HUES6 (cell line): ENCODE measurements around the gene PCBP3.
"Not testable (repeated sequence)": the region's sequence is repeated elsewhere in the genome, so short reads cannot be mapped to it uniquely, and the experiment has no call there.

ENCODE experiments used
- H3K27ac ChIP-seq: 2 replicates; pipeline ENCODE4 v1.7.0; 2013; ENCODE audit warnings: low read depth, mild to moderate bottlenecking, low read length, inconsistent platforms
- H3K27me3 ChIP-seq: 2 replicates; pipeline ENCODE4 v1.6.1; 2013; ENCODE audit warnings: low read length; ENCODE audit not compliant: control insufficient read depth, insufficient read depth
- H3K36me3 ChIP-seq: 2 replicates; pipeline ENCODE4 v1.6.1; 2013; ENCODE audit warnings: low read length; ENCODE audit not compliant: control insufficient read depth, insufficient read depth
- H3K4me1 ChIP-seq: 2 replicates; pipeline ENCODE4 v1.6.1; 2013; ENCODE audit warnings: low read length; ENCODE audit not compliant: control insufficient read depth, insufficient read depth
- H3K4me3 ChIP-seq: 2 replicates; pipeline ENCODE4 v1.5.1; 2013; ENCODE audit warnings: low read depth, low read length
- H3K9ac ChIP-seq: one replicate; pipeline ENCODE4 v1.6.1; 2013; ENCODE audit warnings: mild to moderate bottlenecking, low read length
- H3K9me3 ChIP-seq: 2 replicates; pipeline ENCODE4 v1.6.1; 2013; ENCODE audit warnings: low read depth, low read length; ENCODE audit not compliant: control insufficient read depth, insufficient read depth

Gene PCBP3

GRCh38 chr21:45892916-45893739 is 249.6 kb downstream of the PCBP3 start:
- Histone ChIP-seq H3K27me3 (no peaks in the 10 kb centered on the region), H3K4me3 (no peak overlapping the region), H3K9ac (no peak overlapping the region), H3K9me3 (no peaks in the 10 kb centered on the region), H3K4me1 (no peaks in the 10 kb centered on the region), H3K36me3 (no peaks in the 10 kb centered on the region), H3K27ac (no peak overlapping the region)

- no peaks in the 10 kb centered on the region for H3K36me3 ChIP-seq
- H3K27ac ChIP-seq, result no peak overlapping the region
- no peaks in the 10 kb centered on the region for H3K4me1 ChIP-seq
- H3K4me3 ChIP-seq, result no peak overlapping the region
- no peaks in the 10 kb centered on the region; the same call in 1 of the 2 replicates for H3K27me3 ChIP-seq
- H3K9me3 ChIP-seq, result no peaks in the 10 kb centered on the region
- H3K9ac ChIP-seq, result no peak overlapping the region
Measured at GRCh38 chr21:45893740-45894449, 250.4 kb downstream of the PCBP3 start.

GRCh38 chr21:45894450-45894825 is 250.9 kb downstream of the PCBP3 start:
- Histone ChIP-seq H3K36me3 (no peaks in the 10 kb centered on the region), H3K4me1 (no peaks in the 10 kb centered on the region), H3K9me3 (no peaks in the 10 kb centered on the region), H3K27me3 (no peaks in the 10 kb centered on the region; the same call in 1 of the 2 replicates), H3K27ac (no peak overlapping the region), H3K9ac (no peak overlapping the region), H3K4me3 (no peak overlapping the region)

GRCh38 chr21:45894906-45895777 is 251.6 kb downstream of the PCBP3 start:
- H3K27me3 ChIP-seq, result no peaks in the 10 kb centered on the region; the same call in 1 of the 2 replicates
- no peaks in the 10 kb centered on the region for H3K9me3 ChIP-seq
- H3K36me3 ChIP-seq, result no peaks in the 10 kb centered on the region
- no peak overlapping the region for H3K27ac ChIP-seq
- no peaks in the 10 kb centered on the region for H3K4me1 ChIP-seq
- H3K4me3 ChIP-seq, result no peak overlapping the region
- H3K9ac ChIP-seq, result no peak overlapping the region

GRCh38 chr21:45895778-45896370 is 252.3 kb downstream of the PCBP3 start:
- H3K27ac ChIP-seq, result no peak overlapping the region
- no peaks in the 10 kb centered on the region for H3K36me3 ChIP-seq
- no peaks in the 10 kb centered on the region for H3K9me3 ChIP-seq
- no peak overlapping the region for H3K4me3 ChIP-seq
- H3K27me3 ChIP-seq, result no peaks in the 10 kb centered on the region; the same call in 1 of the 2 replicates
- no peaks in the 10 kb centered on the region for H3K4me1 ChIP-seq
- H3K9ac ChIP-seq, result no peak overlapping the region

GRCh38 chr21:45896431-45896830 is 252.9 kb downstream of the PCBP3 start:
- not testable (repeated sequence) for H3K9me3 ChIP-seq, H3K9ac ChIP-seq, H3K4me1 ChIP-seq, H3K36me3 ChIP-seq, H3K27me3 ChIP-seq, H3K4me3 ChIP-seq, H3K27ac ChIP-seq

GRCh38 chr21:45897191-45898027 is 253.9 kb downstream of the PCBP3 start:
- Histone ChIP-seq H3K9me3 (no peaks in the 10 kb centered on the region), H3K4me1 (no peaks in the 10 kb centered on the region), H3K4me3 (no peak overlapping the region), H3K27me3 (no peaks in the 10 kb centered on the region; the same call in 1 of the 2 replicates), H3K27ac (no peak overlapping the region), H3K36me3 (no peaks in the 10 kb centered on the region), H3K9ac (no peak overlapping the region)

GRCh38 chr21:45898028-45898350 is 254.5 kb downstream of the PCBP3 start:
- Histone ChIP-seq H3K27me3 (no peaks in the 10 kb centered on the region; the same call in 1 of the 2 replicates), H3K27ac (no peak overlapping the region), H3K9ac (no peak overlapping the region), H3K4me1 (no peaks in the 10 kb centered on the region), H3K4me3 (no peak overlapping the region), H3K36me3 (no peaks in the 10 kb centered on the region), H3K9me3 (no peaks in the 10 kb centered on the region)

GRCh38 chr21:45898781-45899180 is 255.3 kb downstream of the PCBP3 start:
- no peaks in the 10 kb centered on the region for H3K4me1 ChIP-seq
- H3K27me3 ChIP-seq, result no peaks in the 10 kb centered on the region; the same call in 1 of the 2 replicates
- no peak overlapping the region for H3K9ac ChIP-seq
- H3K27ac ChIP-seq, result no peak overlapping the region
- no peak overlapping the region for H3K4me3 ChIP-seq
- H3K9me3 ChIP-seq, result no peaks in the 10 kb centered on the region
- H3K36me3 ChIP-seq, result no peaks in the 10 kb centered on the region
